Measurements from ENCODE around the gene TECRL. TPM values are rescaled to one million over a fixed set of nuclear protein-coding genes. Genes with fewer than 3 reads are reported as not detected.

TECRL gene
- total RNA-seq, 1 experiment from 2014 or later, result not detected

DNA sequence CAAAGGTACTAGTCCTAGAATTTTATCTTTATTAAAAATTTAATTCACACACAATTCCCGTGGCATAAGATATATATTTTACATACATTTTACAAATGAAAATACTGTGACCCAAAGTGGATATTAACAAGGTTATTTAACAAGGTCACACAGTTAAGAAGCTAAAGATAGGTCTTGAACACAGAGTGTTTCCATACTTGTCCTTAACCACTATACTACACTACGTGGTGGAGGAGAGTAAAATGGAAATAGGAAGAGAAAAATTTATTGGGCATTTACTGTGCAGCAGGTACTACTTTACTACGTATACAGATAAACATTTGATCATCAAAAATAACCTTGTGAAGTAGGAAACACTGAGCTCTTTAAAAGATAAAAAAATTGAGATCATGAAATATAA is 14.8 kb downstream of the TECRL start:
- intact Hi-C loops (cut with micrococcal nuclease), result no loop called here
- Histone ChIP-seq H3K79me2 (ENCODE audit: insufficient read depth, low read length) (no peaks in the 10 kb centered on the region), H3K9me3 (ENCODE audit: control insufficient read depth in 1 of 2, insufficient read depth in 1 of 2, low read depth in 1 of 2, low read length in 2 of 2) (peaks cover 4 to 19% of the 10 kb centered on the region in 2 experiments; a peak in 3 of 4 replicates), H3K27me3 (ENCODE audit: insufficient read depth, low read length) (no peaks in the 10 kb centered on the region), H3K4me3 (replicated peaks in 1 of 2; ENCODE audit: low read depth in 1 of 2, low read length in 2 of 2) (no peak overlapping the region), H3K9ac (ENCODE audit: low read length) (no peak overlapping the region), H4K20me1 (ENCODE audit: insufficient read depth) (no peaks in the 10 kb centered on the region), H3K4me1 (ENCODE audit: control insufficient read depth in 1 of 2, insufficient read depth in 2 of 2, low read length in 2 of 2) (no peaks in the 10 kb centered on the region), H3K9me2 (ENCODE audit: insufficient read depth) (no peaks in the 10 kb centered on the region), H3K4me2 (ENCODE audit: low read length) (no peak overlapping the region), H2AFZ (ENCODE audit: low read depth, low read length, poor library complexity, severe bottlenecking) (no peak overlapping the region), H3K27ac (ENCODE audit: low read depth, low read length) (no peak overlapping the region), H3K36me3 (ENCODE audit: control insufficient read depth in 1 of 2, insufficient read depth in 2 of 2, low read length in 2 of 2) (no peaks in the 10 kb centered on the region)
- TF ChIP-seq REST (IDR thresholded peaks at IDR 0.05; ENCODE audit: low read depth) (no peak), SRF (IDR thresholded peaks at IDR 0.05; ENCODE audit: low read depth) (no peak)
- ChIA-PET CTCF (no interaction called here), RAD21 (ENCODE audit: low non-redundant PET in 1 of 2, low total read pairs in 2 of 2, uncharacterized antibody in 2 of 2, unreplicated experiment in 2 of 2) (no interaction called here), POLR2A (no interaction called here)
- DNase-seq (ENCODE audit: low read depth, low spot score), result no peak
- ATAC-seq, result no peak
- no TSS peak for BruUV-seq (replicated peaks)

DNA sequence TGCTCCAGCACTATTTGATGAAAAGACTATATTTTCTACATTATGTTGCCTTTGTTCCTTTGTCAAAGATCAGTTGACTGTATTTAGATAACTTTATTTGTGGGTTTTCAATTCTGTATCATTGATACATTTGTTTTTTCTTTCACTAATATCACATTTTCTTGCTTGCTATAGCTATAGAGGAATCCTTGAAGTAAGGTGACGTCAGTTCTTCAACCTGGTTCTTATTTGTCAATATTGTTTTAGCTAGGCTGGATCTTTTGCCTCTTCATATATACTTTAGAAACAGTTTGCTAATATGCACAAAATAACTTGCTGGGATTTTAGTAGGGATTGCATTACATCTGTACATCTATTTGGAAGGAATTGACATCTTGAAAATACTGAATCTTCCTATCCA is 21.0 kb downstream of the TECRL start:
- H3K9me3 ChIP-seq (ENCODE audit: control insufficient read depth in 1 of 2, insufficient read depth in 1 of 2, low read depth in 1 of 2, low read length in 2 of 2), result peaks cover 8 to 40% of the 10 kb centered on the region in 2 experiments; a peak in 3 of 4 replicates
- no peak for ATAC-seq
- H3K36me3 ChIP-seq (ENCODE audit: control insufficient read depth in 1 of 2, insufficient read depth in 2 of 2, low read length in 2 of 2), result no peaks in the 10 kb centered on the region
- ChIA-PET RAD21 (ENCODE audit: low non-redundant PET in 1 of 2, low total read pairs in 2 of 2, uncharacterized antibody in 2 of 2, unreplicated experiment in 2 of 2) (no interaction called here), CTCF (no interaction called here), POLR2A (no interaction called here)
- intact Hi-C loops (cut with micrococcal nuclease), result no loop called here
- H3K4me3 ChIP-seq (replicated peaks in 1 of 2; ENCODE audit: low read depth in 1 of 2, low read length in 2 of 2), result no peak overlapping the region
- DNase-seq (ENCODE audit: low read depth, low spot score), result no peak
- no peak overlapping the region for H3K4me2 ChIP-seq (ENCODE audit: low read length)
- H3K9ac ChIP-seq (ENCODE audit: low read length), result no peak overlapping the region
- H3K79me2 ChIP-seq (ENCODE audit: insufficient read depth, low read length), result no peaks in the 10 kb centered on the region
- no peaks in the 10 kb centered on the region for H3K4me1 ChIP-seq (ENCODE audit: control insufficient read depth in 1 of 2, insufficient read depth in 2 of 2, low read length in 2 of 2)
- no peak overlapping the region for H2AFZ ChIP-seq (ENCODE audit: low read depth, low read length, poor library complexity, severe bottlenecking)
- no TSS peak for BruUV-seq (replicated peaks)
- no peaks in the 10 kb centered on the region for H3K9me2 ChIP-seq (ENCODE audit: insufficient read depth)
- H4K20me1 ChIP-seq (ENCODE audit: insufficient read depth), result no peaks in the 10 kb centered on the region
- no peaks in the 10 kb centered on the region for H3K27me3 ChIP-seq (ENCODE audit: insufficient read depth, low read length)
- TF ChIP-seq, protein P1, sequence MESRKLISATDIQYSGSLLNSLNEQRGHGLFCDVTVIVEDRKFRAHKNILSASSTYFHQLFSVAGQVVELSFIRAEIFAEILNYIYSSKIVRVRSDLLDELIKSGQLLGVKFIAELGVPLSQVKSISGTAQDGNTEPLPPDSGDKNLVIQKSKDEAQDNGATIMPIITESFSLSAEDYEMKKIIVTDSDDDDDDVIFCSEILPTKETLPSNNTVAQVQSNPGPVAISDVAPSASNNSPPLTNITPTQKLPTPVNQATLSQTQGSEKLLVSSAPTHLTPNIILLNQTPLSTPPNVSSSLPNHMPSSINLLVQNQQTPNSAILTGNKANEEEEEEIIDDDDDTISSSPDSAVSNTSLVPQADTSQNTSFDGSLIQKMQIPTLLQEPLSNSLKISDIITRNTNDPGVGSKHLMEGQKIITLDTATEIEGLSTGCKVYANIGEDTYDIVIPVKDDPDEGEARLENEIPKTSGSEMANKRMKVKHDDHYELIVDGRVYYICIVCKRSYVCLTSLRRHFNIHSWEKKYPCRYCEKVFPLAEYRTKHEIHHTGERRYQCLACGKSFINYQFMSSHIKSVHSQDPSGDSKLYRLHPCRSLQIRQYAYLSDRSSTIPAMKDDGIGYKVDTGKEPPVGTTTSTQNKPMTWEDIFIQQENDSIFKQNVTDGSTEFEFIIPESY (IDR thresholded peaks at IDR 0.05; ENCODE audit: extremely low read depth, insufficient replicate concordance, low read length), result no peak
- TF ChIP-seq ELF1 (IDR thresholded peaks at IDR 0.05; ENCODE audit: borderline replicate concordance, low read depth) (no peak), RAD21 (IDR thresholded peaks at IDR 0.05; ENCODE audit: low read depth) (no peak), YY1 (IDR thresholded peaks at IDR 0.05; ENCODE audit: extremely low read depth, insufficient replicate concordance, low read depth, low read length) (no peak)
- H3K27ac ChIP-seq (ENCODE audit: low read depth, low read length), result no peak overlapping the region

Measured in HCT116 (cell line).